ENCODE measurements around the gene PACSIN2.
"Not testable (repeated sequence)": the region's sequence is repeated elsewhere in the genome, so short reads cannot be mapped to it uniquely, and the experiment has no call there.

The PACSIN2 gene

DNA sequence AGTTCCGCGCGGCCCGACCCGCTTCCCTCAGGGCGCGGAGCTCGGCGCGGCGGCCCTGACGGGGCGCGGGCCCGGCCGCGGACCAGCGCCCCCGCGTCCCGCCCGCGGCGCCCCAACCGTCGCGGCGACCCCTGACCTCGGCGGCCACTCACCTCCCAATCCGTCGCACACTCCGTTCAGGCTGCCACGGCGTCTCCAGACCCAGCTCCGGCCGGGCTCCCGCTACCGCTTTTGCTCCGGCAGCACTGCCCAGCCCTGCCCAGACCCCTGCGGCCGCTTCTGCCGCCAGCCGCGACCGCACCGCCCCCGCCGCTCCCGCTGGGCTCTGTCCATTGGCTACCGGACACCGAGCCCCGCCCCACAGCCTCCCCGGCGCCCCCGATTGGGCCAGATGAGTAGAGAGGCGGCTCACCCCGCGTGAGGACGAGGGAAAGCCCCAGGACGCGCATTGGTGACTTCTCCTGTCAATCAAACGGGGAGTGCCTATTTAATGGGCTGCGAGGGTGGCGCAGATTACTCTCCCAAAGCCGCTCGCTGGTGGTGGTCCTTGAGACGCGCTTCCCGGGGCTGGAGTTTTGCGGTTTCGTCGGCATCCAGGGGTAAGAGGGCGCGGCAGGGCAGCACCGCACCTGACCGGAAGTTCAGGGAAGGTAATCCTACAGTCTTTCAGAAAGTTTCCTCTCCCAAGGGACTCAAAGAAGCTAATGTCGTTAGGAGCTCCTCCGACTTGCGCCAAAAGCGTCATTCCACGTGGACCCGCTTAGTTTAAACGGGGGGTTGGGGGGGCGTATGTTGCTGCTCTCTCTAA, at the start of gene PACSIN2:
PACSIN2 (minus strand) TSS at position 281 of the 808 bp plus-strand sequence. CDS start 103,069 bp downstream, outside the sequence.
- DNase-seq (ENCODE audit: low spot score), result peak; percentile 99

DNA sequence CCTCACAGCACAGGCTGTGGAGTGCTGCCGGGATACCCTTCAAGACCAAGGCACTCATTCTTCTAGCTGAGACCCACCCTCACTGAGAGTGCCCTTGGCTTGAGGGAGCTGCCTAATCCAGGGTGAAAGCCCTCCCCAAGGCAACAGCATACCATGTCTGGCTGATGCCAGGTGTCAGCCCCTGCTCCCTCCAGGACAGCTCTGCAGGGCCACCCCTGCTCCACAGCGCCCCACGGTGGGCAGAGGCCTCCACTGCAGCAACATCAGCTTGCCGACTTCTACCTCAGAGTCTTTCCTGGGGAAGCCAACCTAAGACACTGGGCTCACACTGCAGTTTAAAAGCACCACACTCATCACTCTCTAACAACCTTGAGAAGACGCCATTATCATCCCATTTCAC, 45.2 kb upstream of the PACSIN2 start:
- DNase-seq (ENCODE audit: low spot score), result peak; percentile 85

GRCh38 chr22:43057641-43058040, 42.7 kb upstream of the PACSIN2 start:
- DNase-seq (ENCODE audit: low spot score), result no peak

- DNase-seq (ENCODE audit: low spot score), result peak; percentile 69
Observed at GRCh38 chr22:43053176-43053575, 38.2 kb upstream of the PACSIN2 start.

- DNase-seq (ENCODE audit: low spot score), result peak; percentile 71
Observed at GRCh38 chr22:43050995-43051394, 36.0 kb upstream of the PACSIN2 start.

DNA sequence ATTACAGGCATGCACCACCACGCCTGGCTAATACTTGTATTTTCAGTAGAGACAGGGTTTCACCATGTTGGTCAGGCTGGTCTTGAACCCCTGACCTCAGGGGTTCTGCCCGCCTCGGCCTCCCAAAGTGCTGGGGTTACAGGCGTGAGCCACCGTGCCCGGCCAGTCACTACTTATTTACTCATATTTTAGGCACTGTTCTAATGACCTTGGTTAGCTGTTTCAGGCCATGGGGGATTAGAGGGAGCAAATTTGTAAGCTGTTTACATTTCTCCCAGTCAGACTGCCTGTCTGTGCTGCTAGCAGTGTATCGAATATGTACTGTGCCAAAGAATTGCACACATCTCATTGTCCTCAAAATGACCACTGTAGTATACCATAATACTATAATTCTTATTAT, 32.7 kb upstream of the PACSIN2 start:
- no peak for DNase-seq (ENCODE audit: low spot score)

DNA sequence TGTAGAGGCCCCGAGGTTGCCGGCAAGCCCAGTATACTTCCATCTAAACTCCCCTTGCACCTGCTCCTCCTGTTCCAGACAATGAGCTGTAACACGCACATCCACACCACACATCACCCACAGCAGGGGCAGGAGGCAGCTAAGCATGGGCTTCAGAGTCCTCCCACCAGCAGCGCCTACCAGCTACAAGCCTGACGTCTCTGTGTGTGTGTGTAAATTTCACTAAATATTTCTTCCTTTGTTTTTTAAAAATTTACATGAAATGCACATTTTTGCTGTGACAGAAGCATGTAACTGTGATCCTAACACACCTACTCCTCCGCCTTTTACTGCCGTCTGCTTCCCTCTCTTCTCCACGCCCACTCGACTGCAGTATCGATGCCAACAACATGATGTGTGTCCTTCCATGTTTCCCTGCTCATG, 29.4 kb upstream of the PACSIN2 start:
- DNase-seq (ENCODE audit: low spot score), result no peak

DNA sequence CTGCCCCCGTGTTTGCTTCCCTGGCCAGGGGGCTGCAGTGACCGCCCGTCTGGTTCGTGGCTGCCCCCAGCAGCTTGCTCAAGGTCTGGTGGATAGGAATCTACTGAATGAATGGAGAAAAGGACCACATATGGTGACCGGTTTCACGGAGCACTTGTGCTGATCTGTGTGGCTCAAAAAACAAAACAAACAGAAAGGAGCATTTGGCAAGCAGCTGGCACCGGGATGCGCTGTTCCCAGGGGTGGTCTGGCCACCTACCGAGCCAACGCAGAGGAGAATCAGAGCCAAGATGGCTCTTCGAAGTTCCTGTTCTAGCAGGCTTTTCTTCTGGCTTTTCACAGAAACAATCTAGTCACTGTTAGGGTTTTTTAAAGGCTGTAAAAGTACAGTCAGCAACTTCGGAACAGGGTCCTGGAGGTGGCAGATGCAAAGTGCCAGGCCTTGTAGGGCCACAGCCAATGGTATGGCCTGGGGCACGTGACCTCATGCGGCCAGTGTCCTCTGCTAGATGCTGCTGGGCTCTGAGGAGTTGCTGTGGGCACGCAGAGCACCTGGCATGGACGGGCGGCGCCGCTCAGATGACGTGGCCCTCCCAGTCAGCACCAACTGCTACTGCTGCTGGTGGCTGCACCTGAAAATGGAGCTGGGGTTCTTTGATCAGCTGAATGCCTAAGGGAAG, 27.3 kb upstream of the PACSIN2 start:
- DNase-seq (ENCODE audit: low spot score), result no peak

DNA sequence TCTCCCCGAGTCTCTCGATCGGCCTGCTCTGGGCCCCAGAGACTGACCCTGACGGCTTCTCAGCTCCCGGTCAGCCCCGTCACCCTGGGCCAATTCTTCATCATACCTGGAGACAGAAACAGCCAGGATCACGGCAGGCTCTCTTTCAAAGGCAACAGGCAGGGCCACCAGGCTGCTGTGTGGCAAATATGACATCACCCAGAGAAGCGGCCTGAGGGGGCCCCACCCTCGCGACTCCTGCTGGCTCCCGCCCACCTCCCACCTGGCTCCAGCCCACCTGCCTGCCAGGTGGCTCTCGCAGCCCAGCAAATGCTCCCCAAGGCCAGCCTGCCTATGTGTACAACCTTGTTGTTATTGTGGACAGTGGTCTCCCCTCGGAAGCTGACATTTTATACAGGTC, 24.9 kb upstream of the PACSIN2 start:
- no peak for DNase-seq (ENCODE audit: low spot score)

DNA sequence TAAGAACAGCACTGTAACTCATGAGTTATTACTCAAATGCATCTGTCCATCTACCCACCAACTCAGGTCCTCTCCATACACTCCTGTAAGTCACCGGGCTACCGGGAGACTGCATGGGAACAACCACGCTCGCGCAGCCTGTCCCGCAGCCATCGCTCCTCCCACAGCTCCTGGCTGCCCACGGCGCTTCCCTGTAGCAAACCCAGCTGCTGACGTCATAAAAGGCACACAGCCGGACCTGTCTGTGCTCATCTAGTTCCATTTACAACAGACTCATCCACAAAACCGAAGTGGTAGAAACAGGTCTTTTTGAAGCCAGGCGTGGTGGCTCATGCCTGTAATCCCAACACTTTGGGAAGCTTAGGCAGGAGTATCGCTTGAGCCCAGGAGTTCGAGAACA, 23.4 kb upstream of the PACSIN2 start:
- DNase-seq (ENCODE audit: low spot score), result no peak

- DNase-seq (ENCODE audit: low spot score), result no peak
Observed at GRCh38 chr22:43036282-43036829, 21.4 kb upstream of the PACSIN2 start.

DNA sequence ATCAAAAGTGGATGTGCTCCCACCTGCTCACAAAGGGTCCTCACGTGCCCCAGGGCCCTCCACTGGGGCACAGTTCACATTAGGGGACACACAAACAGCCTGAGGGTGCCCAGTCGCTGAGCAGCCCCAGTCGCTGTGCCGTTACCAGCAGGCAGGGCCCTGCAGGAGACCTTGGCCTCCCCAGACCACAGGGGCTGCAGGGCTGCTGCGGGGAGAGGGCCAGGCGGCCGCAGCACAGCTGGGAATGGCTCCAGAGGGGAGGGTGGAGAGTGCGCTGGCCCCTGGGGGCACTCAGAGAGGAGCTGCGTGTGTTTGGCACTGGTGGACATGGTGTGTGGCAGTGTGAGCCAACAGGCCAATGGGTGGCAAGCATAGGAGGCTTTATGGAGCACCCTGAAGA, 20.3 kb upstream of the PACSIN2 start:
- DNase-seq (ENCODE audit: low spot score), result no peak

DNA sequence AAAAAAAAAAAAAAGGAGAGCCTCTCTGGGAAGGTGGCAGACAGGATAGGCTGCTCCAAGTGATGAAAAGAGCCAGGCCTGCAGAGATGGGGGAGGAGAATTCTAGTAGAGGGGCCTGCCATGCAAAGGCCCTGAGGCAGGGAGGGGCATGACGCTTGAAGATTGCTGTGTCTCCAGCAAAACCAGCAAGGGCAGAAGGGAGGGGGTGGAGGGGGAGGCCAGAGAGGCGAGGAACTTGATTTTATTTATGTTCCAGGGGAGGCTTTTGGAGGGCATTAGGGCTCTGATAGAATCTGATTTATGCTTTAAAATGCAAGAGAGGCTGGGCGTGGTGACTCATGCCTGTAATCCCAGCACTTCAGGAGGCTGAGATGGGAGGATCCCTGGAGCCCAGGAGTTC, 16.7 kb upstream of the PACSIN2 start:
- no peak for DNase-seq (ENCODE audit: low spot score)

GRCh38 chr22:43018615-43019014, 3.7 kb upstream of the PACSIN2 start:
- no peak for DNase-seq (ENCODE audit: low spot score)

- DNase-seq (ENCODE audit: low spot score), result no peak
Observed at GRCh38 chr22:43017525-43018460, 2.8 kb upstream of the PACSIN2 start.

DNA sequence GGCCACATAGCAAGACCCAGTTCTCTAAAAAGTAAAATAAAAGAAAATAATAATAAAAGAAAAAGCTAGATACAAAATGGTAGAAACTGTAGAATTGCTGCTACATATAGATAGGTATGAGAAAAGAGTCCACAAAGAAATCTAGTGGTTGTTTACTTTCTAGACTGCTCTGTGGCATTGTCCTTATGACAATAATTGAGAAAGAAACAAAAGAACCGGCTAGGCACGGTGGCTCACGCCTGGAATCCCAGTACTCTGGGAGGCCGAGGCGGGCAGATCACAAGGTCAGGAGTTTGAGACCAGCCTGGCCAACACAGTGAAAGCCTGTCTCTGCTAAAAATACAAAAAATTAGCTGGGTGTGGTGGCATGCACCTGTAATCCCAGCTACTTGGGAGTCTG, 1.2 kb upstream of the PACSIN2 start:
- DNase-seq (ENCODE audit: low spot score), result not testable (repeated sequence)

- no peak for DNase-seq (ENCODE audit: low spot score)
Observed at GRCh38 chr22:43015677-43016042, 711 bp upstream of the PACSIN2 start.

DNA sequence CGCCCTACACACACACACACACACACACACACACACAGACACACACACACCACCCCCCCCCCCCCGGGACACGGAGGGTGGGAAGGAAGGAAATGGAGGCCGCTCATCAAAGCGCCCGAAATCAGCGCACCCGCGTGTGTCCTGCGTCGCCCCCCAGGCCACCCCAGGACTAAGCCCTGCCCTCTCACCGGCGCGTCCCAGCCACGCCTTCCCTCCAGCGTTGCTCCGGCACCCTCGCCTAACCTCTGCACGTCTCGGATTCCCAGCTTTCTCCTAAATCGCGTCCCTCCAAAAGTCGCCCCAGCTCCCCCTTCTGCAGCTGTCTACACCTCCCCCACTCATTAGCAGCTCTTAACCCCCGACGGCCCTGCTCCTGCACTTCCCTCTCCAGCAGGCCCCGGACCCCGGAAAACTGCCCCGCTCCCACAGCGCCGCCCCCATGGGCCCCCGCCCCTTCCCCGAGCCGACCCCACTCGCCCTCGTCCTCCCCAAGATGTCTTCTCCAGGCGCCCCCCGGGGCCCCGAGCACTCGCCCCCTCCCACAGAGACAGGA, 557 bp downstream of the PACSIN2 start:
- peak; percentile 62 for DNase-seq (ENCODE audit: low spot score)

- no peak for DNase-seq (ENCODE audit: low spot score)
Observed at GRCh38 chr22:43013355-43014315, 1.3 kb downstream of the PACSIN2 start.

- DNase-seq (ENCODE audit: low spot score), result no peak
Observed at GRCh38 chr22:43012390-43012789, 2.6 kb downstream of the PACSIN2 start.

GRCh38 chr22:43011079-43011478, 3.9 kb downstream of the PACSIN2 start:
- DNase-seq (ENCODE audit: low spot score), result no peak

Data from iPS-NIHi11 (cell line).